ENCODE data around the gene SLC49A3. TPM values are rescaled to one million over a fixed set of nuclear protein-coding genes. Genes with fewer than 3 reads are reported as not detected.
"Not testable (repeated sequence)": the region's sequence is repeated elsewhere in the genome, so short reads cannot be mapped to it uniquely, and the experiment has no call there.

Gene SLC49A3
- total RNA-seq, 2 experiments from 2014 or later: 1.1 to 1.3 TPM

DNA sequence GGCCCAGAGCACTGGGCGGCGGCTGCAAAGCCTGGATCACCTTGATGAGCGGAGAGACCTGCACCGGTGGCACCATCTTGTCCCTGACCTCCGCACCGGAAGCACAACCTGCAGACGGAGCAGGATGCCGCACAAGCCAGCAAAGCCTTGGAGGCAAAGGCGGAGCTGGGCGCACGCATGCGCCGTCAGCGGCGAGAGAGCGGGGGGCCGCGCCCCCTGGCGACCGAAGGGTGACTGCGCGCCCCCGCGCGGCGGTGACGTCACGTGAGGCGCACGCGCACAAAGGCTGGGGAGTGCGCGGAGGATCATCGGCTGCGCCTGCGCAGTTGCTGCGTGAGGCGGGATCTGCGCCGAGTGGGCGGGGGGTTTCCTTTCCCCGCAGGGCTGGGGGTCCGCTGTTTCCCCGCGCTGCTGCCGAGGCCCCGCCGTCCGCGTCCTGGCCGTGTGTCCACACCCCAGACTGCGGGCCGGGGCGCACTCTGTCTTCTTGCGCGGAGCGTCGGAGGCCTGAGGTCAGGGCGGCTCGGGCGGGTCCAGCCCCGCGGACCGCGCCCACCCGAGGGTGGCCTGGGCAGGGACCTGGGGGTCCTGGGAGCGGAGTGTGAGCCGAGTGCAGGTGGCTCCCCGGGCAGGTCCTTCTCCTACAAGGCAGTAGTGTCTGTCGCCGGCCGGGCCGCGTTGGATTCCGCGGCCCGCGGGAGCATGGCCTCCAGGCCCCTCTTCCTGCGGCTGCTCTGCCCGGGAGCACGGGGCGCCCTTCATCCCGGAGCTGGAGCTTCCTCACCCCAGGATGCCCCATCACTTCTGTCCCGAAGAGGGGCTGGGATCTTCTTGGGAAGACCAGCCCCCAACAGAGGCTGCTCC is 14.5 kb downstream of the SLC49A3 start, which contains the start of the genes ATP5ME and MYL5:
Gene ATP5ME (minus strand): TSS at position 105 of the 864 bp plus-strand sequence. CDS start 29 bp downstream, at position 76.
Gene MYL5 (plus strand): TSS at position 371 of the 864 bp plus-strand sequence. CDS start 3,485 bp downstream, outside the sequence.
- ChIA-PET CTCF (interaction anchor here (0.5 to 3.4 kb wide), 6 partner anchors 10 to 437 kb away, joined by 3 to 17 read pairs (median 6); no protein-coding TSS in a partner anchor), POLR2A (interaction anchor here (0.6 to 2.1 kb wide), 8 partner anchors 9 to 621 kb away, joined by 3 to 10 read pairs (median 4); no protein-coding TSS in a partner anchor)

- ChIA-PET POLR2A (interaction anchor here (0.6 to 2.1 kb wide), 5 partner anchors 9 to 250 kb away, joined by 3 to 10 read pairs (median 5); no protein-coding TSS in a partner anchor), CTCF (interaction anchor here (0.7 to 3.4 kb wide), 5 partner anchors 9 to 437 kb away, joined by 3 to 17 read pairs (median 7); no protein-coding TSS in a partner anchor)
Measured at GRCh38 chr4:673349-674091, 15.4 kb downstream of the SLC49A3 start.

GRCh38 chr4:671769-672168 is 17.2 kb downstream of the SLC49A3 start:
- ChIA-PET POLR2A (interaction anchor here (0.7 kb wide), 1 partner anchor 81 kb away, joined by 4 read pairs; no protein-coding TSS in a partner anchor), CTCF (no interaction called here)

- ChIA-PET POLR2A (interaction anchor here (0.6 kb wide), 1 partner anchor 150 kb away, joined by 3 read pairs; no protein-coding TSS in a partner anchor), CTCF (interaction anchor here (0.7 kb wide), 1 partner anchor 211 kb away, joined by 3 read pairs; no protein-coding TSS in a partner anchor)
Measured at GRCh38 chr4:669806-670559, 19.0 kb downstream of the SLC49A3 start.

DNA sequence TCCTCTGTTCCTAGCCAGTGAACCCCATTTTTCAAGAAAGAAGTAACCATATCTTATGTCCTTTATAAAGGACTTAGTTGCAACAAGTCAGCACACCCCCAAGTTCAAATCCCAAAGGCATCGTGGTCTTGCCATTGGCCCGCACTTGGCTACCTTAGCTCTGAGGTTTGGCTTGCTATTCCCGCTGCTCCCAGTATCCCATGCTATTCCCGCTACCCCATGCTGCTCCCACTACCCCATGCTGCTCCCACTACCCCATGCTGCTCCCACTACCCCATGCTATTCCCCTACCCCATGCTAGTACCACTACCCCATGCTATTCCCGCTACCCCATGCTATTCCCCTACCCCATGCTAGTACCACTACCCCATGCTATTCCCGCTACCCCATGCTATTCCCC is 20.7 kb downstream of the SLC49A3 start:
- POLR2A ChIA-PET, CTCF ChIA-PET: not testable (repeated sequence)

DNA sequence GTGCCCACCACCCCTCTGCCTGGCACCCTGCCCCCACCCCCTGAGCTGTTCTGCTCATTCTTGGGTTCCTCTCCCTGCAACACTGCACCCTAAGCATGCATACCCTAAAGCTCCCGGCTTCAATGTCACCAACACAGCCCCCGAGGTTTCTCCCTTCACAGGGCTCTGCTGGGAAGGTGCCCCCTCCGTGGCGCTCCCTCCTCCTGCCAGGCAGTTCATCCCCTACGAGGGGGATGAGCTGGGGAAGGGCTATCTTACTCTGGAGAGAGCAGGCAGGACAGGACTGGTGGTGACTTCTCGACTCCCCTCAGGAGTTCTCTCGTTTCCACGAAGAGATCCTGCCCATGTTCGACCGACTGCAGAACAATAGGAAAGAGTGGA is 21.4 kb downstream of the SLC49A3 start:
- ChIA-PET POLR2A (no interaction called here), CTCF (no interaction called here)

- ChIA-PET CTCF (no interaction called here), POLR2A (no interaction called here)
Measured at GRCh38 chr4:666822-667544, 22.0 kb downstream of the SLC49A3 start.

- ChIA-PET CTCF (interaction anchor here (3.7 kb wide), 1 partner anchor 8 kb away, joined by 17 read pairs; the partner anchor contains the start of genes ATP5ME and MYL5), POLR2A (no interaction called here)
Measured at GRCh38 chr4:666436-666810, 22.5 kb downstream of the SLC49A3 start.

DNA sequence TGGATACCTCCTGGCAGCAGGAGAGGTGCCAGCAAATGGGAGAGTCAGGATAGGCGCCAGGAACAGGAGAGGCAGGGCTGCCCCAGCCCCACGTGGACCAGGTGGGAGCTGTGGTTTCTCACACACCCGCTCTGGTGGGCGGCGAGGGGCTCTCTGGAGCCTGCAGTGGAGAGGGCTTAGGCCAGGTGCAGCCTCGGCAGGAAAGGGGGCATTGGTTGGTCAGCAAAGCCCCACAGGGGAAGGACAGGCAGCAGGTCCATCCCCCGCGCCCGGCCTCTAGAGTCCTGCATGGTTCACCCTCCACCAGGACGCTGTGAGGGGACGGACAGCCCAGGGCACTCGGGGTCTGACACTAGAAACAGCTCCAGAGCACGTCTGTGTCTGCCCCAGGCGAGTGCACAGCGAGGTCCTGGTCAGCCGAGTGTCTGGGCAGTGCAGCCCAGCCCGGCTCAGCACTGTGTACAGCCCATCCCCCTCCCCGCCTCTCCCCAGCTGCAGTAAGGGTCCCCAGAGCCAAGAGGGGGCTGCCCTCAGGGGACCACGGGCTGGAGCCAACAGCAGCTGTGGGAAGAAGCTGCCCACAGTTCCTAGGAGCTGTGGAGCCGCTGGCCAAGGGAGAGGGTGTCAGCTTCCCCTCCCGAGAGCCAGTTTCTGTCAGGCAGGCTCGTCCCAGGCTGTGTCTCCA is 23.1 kb downstream of the SLC49A3 start:
- ChIA-PET POLR2A (no interaction called here), CTCF (interaction anchor here (0.5 to 3.7 kb wide), 3 partner anchors 8 to 1837 kb away, joined by 3 to 17 read pairs (median 5); partner anchors contain the start of genes ATP5ME and MYL5)

DNA sequence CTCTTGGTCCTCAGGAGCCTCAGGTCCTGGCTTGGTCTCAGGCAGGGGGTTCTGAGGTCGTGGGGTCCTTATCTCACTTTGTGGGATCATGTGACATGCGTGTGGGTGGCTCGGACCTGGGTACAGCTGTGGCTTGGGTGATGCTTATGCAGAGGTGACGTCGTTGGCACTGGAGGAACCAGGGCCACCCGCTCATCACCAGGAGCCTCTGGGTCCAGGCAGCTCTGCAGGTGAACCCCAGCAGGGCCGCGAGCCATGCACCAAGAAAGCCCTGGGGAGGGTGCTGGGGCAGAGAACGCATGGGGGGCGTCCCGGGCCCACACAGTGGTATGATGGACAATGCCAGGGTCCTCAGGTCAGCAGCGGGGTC is 23.6 kb downstream of the SLC49A3 start:
- POLR2A ChIA-PET: no interaction called here
- CTCF ChIA-PET: interaction anchor here (0.5 to 3.7 kb wide), 2 partner anchors 9 to 1837 kb away, joined by 3 to 17 read pairs; partner anchors contain the start of genes ATP5ME and MYL5

- POLR2A ChIA-PET: interaction anchor here (1.4 kb wide), 1 partner anchor 9 kb away, joined by 10 read pairs; the partner anchor contains the start of genes ATP5ME and MYL5
- CTCF ChIA-PET: interaction anchor here (3.7 kb wide), 1 partner anchor 9 kb away, joined by 17 read pairs; the partner anchor contains the start of genes ATP5ME and MYL5
Measured at GRCh38 chr4:664713-665231, 24.2 kb downstream of the SLC49A3 start.

- POLR2A ChIA-PET: interaction anchor here (1.0 to 1.4 kb wide), 3 partner anchors 10 to 84 kb away, joined by 3 to 10 read pairs (median 4); partner anchors contain the start of genes ATP5ME and MYL5
- CTCF ChIA-PET: interaction anchor here (3.7 kb wide), 1 partner anchor 10 kb away, joined by 17 read pairs; the partner anchor contains the start of genes ATP5ME and MYL5
Measured at GRCh38 chr4:663438-664428, 25.2 kb downstream of the SLC49A3 start.

DNA sequence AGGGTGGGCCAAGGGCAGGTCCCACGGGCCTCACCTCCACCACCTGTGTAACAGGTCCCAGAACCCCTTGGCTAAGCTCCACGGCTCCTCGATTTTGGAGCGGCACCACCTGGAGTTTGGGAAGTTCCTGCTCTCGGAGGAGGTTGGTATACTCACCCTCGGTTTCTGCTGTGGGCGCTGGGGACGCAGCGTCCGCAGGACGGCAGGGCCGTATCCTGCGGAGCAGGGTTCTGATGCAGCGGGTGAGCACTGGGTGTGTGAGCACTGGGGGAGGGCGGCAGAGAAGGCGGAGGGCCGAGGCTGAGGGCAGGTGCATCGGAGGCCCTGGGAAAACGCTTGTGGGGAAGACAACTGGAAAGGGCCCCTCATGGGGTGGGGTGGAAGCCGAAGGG is 25.9 kb downstream of the SLC49A3 start:
- ChIA-PET CTCF (interaction anchor here (3.7 kb wide), 1 partner anchor 11 kb away, joined by 17 read pairs; the partner anchor contains the start of genes ATP5ME and MYL5), POLR2A (interaction anchor here (1.1 kb wide), 1 partner anchor 11 kb away, joined by 3 read pairs; the partner anchor contains the start of genes ATP5ME and MYL5)

GRCh38 chr4:661881-662761 is 26.8 kb downstream of the SLC49A3 start:
- POLR2A ChIA-PET: interaction anchor here (0.6 to 1.1 kb wide), 2 partner anchors 12 to 15 kb away, joined by 3 to 5 read pairs; partner anchors contain the start of genes ATP5ME and MYL5
- CTCF ChIA-PET: no interaction called here

- ChIA-PET CTCF (no interaction called here), POLR2A (no interaction called here)
Measured at GRCh38 chr4:661231-661630, 27.7 kb downstream of the SLC49A3 start.
